DOHH2 (cell line): ENCODE measurements around the gene DRC3.

Source experiments
- H3F3A ChIP-seq: fragments of 200-600 bp; sonication (generic), shearing (Covaris generic); 2 replicates; pipeline ENCODE4 v1.6.0; 2016; ENCODE audit warnings: antibody characterized with exemption, mild to moderate bottlenecking; ENCODE audit not compliant: control insufficient read depth, insufficient read depth
- H3K27ac ChIP-seq: fragments of 200-600 bp; sonication (generic); 2 replicates; pipeline ENCODE4 v1.5.1; 2014; ENCODE audit warnings: low read depth, mild to moderate bottlenecking, low read length, moderate library complexity
- H3K27me3 ChIP-seq: fragments of 200-600 bp; sonication (generic); 2 replicates; pipeline ENCODE4 v1.6.1; 2014; ENCODE audit warnings: mild to moderate bottlenecking, low read length, mixed read lengths; ENCODE audit not compliant: control insufficient read depth
- H3K36me3 ChIP-seq: fragments of 200-600 bp; sonication (generic); 2 replicates; pipeline ENCODE4 v1.6.1; 2014; ENCODE audit warnings: mild to moderate bottlenecking, low read length, moderate library complexity, mixed read lengths; ENCODE audit not compliant: control insufficient read depth
- H3K4me1 ChIP-seq: fragments of 200-600 bp; sonication (generic); 2 replicates; pipeline ENCODE4 v1.6.1; 2014; ENCODE audit warnings: mild to moderate bottlenecking, low read length, mixed read lengths; ENCODE audit not compliant: control insufficient read depth
- H3K4me2 ChIP-seq: fragments of 200-600 bp; sonication (generic); 2 replicates; pipeline ENCODE4 v1.6.0; 2014; ENCODE audit warnings: mild to moderate bottlenecking, low read length, moderate library complexity
- H3K4me3 ChIP-seq: fragments of 200-600 bp; sonication (generic); 2 replicates; pipeline ENCODE4 v1.5.1; 2014; ENCODE audit warnings: mild to moderate bottlenecking, low read length, mixed read lengths
- H3K79me2 ChIP-seq: fragments of 200-600 bp; sonication (generic); 2 replicates; pipeline ENCODE4 v1.6.1; 2014; ENCODE audit warnings: mild to moderate bottlenecking, low read length, mixed read lengths; ENCODE audit not compliant: control insufficient read depth
- H3K9me2 ChIP-seq: fragments of 200-600 bp; sonication (generic); replicated peaks from 2 replicates; pipeline ENCODE4 v1.6.1; 2014; ENCODE audit warnings: mild to moderate bottlenecking, low read length, mixed read lengths; ENCODE audit not compliant: control insufficient read depth
- H3K9me3 ChIP-seq: fragments of 200-600 bp; sonication (generic); 2 replicates; pipeline ENCODE4 v1.6.1; 2014; ENCODE audit warnings: antibody characterized with exemption, low read length, mixed read lengths; ENCODE audit not compliant: control insufficient read depth, insufficient read depth
- H4K20me1 ChIP-seq: fragments of 200-600 bp; sonication (generic); 2 replicates; pipeline ENCODE4 v1.6.0; 2014; ENCODE audit warnings: low read depth, mild to moderate bottlenecking, antibody characterized with exemption, low read length, moderate library complexity; ENCODE audit not compliant: control insufficient read depth, insufficient read depth
- CTCF ChIP-seq: fragments of 200-600 bp; sonication (generic); IDR thresholded peaks from one replicate; pipeline ENCODE4 v1.5.1; 2014; ENCODE audit warnings: antibody characterized with exemption, mild to moderate bottlenecking, low read depth, low read length; ENCODE audit not compliant: poor library complexity, severe bottlenecking
- EZH2phosphoT487 ChIP-seq: fragments of 200-600 bp; sonication (generic); IDR thresholded peaks from 2 replicates; pipeline ENCODE4 v1.6.1; 2017; ENCODE audit warnings: borderline replicate concordance, mild to moderate bottlenecking, antibody characterized with exemption, low read length, moderate library complexity, mixed read lengths

DRC3 gene

GRCh38 chr17:17981330-17981729 lies 8.7 kb downstream of the DRC3 start:
- H3F3A ChIP-seq: no peaks in the 10 kb centered on the region
- H3K36me3 ChIP-seq: no peaks in the 10 kb centered on the region
- no peak overlapping the region for H3K27ac ChIP-seq
- no peaks in the 10 kb centered on the region for H3K4me1 ChIP-seq
- no peaks in the 10 kb centered on the region for H4K20me1 ChIP-seq
- no peak overlapping the region for H3K4me3 ChIP-seq
- TF ChIP-seq CTCF (no peak), EZH2phosphoT487 (no peak)
- H3K27me3 ChIP-seq: no peaks in the 10 kb centered on the region; the same call in 1 of the 2 replicates
- no peaks in the 10 kb centered on the region for H3K9me3 ChIP-seq
- no peaks in the 10 kb centered on the region for H3K79me2 ChIP-seq
- H3K9me2 ChIP-seq: no peaks in the 10 kb centered on the region
- no peak overlapping the region for H3K4me2 ChIP-seq

GRCh38 chr17:17982801-17983200 lies 10.1 kb downstream of the DRC3 start:
- no peaks in the 10 kb centered on the region for H3K36me3 ChIP-seq
- H3K27me3 ChIP-seq: no peaks in the 10 kb centered on the region; the same call in 1 of the 2 replicates
- no peaks in the 10 kb centered on the region for H3K9me3 ChIP-seq

GRCh38 chr17:17983376-17983775 lies 10.7 kb downstream of the DRC3 start:
- Histone ChIP-seq H3K4me1 (no peaks in the 10 kb centered on the region), H3K4me3 (no peak overlapping the region), H3K27me3 (no peaks in the 10 kb centered on the region; the same call in 1 of the 2 replicates), H3K36me3 (no peaks in the 10 kb centered on the region), H3K9me2 (no peaks in the 10 kb centered on the region), H3K79me2 (no peaks in the 10 kb centered on the region), H3K27ac (no peak overlapping the region), H4K20me1 (no peaks in the 10 kb centered on the region), H3K9me3 (no peaks in the 10 kb centered on the region), H3K4me2 (no peak overlapping the region), H3F3A (no peaks in the 10 kb centered on the region)
- TF ChIP-seq CTCF (no peak), EZH2phosphoT487 (no peak)

More at GRCh38 chr17:17982801-17983200, 10.1 kb downstream of the DRC3 start:
- Histone ChIP-seq H3K4me3 (no peak overlapping the region), H3K27ac (no peak overlapping the region), H3K4me1 (no peaks in the 10 kb centered on the region), H3K79me2 (no peaks in the 10 kb centered on the region), H3F3A (no peaks in the 10 kb centered on the region), H3K9me2 (no peaks in the 10 kb centered on the region), H3K4me2 (no peak overlapping the region), H4K20me1 (no peaks in the 10 kb centered on the region)
- TF ChIP-seq CTCF (no peak), EZH2phosphoT487 (no peak)
